CD4-positive, alpha-beta memory T cell (primary cell): ENCODE data around the gene TEKTIP1. TPM values are rescaled to one million over a fixed set of nuclear protein-coding genes. Genes with fewer than 3 reads are reported as not detected.

ENCODE experiments used
- CTCF ChIA-PET: fragments of 350-600 bp; sonication (Branson Sonifier 250); formaldehyde crosslinking; loops from one replicate; lab custom pipeline; 2021; ENCODE audit warnings: inconsistent platforms; ENCODE audit not compliant: partially characterized antibody; lab: Charles Lee
- POLR2A ChIA-PET: fragments of 350-600 bp; sonication (Branson Sonifier 250); formaldehyde crosslinking; loops from one replicate; lab custom pipeline; 2021; ENCODE audit not compliant: partially characterized antibody; lab: Charles Lee
- DNase-seq, 5 donors: peaks; one replicate each; pipeline versions ENCODE4 v3.0.0 to v3.0.0-alpha.2; 2020 to 2022; ENCODE audit warnings: mixed read lengths in 1 of 5
- H3K27ac ChIP-seq: one replicate; pipeline ENCODE4 v1.7.0; 2013; ENCODE audit warnings: low read depth, low read length
- H3K27me3 ChIP-seq: 2 replicates; pipeline ENCODE4 v1.7.0; 2013; ENCODE audit warnings: mild to moderate bottlenecking, low read length, moderate library complexity; ENCODE audit not compliant: insufficient read depth
- H3K36me3 ChIP-seq: 2 replicates; pipeline ENCODE4 v1.7.0; 2013; ENCODE audit warnings: mild to moderate bottlenecking, low read length, moderate library complexity; ENCODE audit not compliant: insufficient read depth
- H3K4me1 ChIP-seq: 2 replicates; pipeline ENCODE4 v1.7.0; 2013; ENCODE audit warnings: mild to moderate bottlenecking, low read length, moderate library complexity; ENCODE audit not compliant: insufficient read depth
- H3K4me3 ChIP-seq, 2 donors: one replicate each; pipeline ENCODE4 v1.7.0; 2013; ENCODE audit warnings: low read length in 2 of 2, mild to moderate bottlenecking in 1 of 2
- H3K9me3 ChIP-seq, 2 donors: one replicate each; pipeline ENCODE4 v1.7.0; 2013; ENCODE audit warnings: low read length in 2 of 2, control low read depth in 1 of 2; ENCODE audit not compliant: control insufficient read depth in 1 of 2
- H3K27ac Mint-ChIP-seq, 7 donors: one replicate each; pipeline ENCODE4 v1.8.0; 2020 to 2021; ENCODE audit warnings: mixed read lengths in 7 of 7, mild to moderate bottlenecking in 6 of 7, inconsistent platforms in 3 of 7, moderate library complexity in 3 of 7
- H3K27me3 Mint-ChIP-seq, 2 donors: one replicate each; pipeline ENCODE4 v1.8.0; 2020 to 2021; ENCODE audit warnings: mixed read lengths in 2 of 2
- H3K36me3 Mint-ChIP-seq, 2 donors: one replicate each; pipeline ENCODE4 v1.8.0; 2020 to 2021; ENCODE audit warnings: mixed read lengths in 2 of 2, inconsistent platforms in 1 of 2, mild to moderate bottlenecking in 1 of 2
- H3K4me1 Mint-ChIP-seq, 4 donors: one replicate each; pipeline ENCODE4 v1.8.0; 2020 to 2021; ENCODE audit warnings: mixed read lengths in 4 of 4, mild to moderate bottlenecking in 1 of 4
- H3K4me3 Mint-ChIP-seq, 8 donors: one replicate each; pipeline ENCODE4 v1.8.0; 2020 to 2021; ENCODE audit warnings: mixed read lengths in 8 of 8, mild to moderate bottlenecking in 7 of 8, moderate library complexity in 6 of 8, inconsistent platforms in 3 of 8
- H3K9me3 Mint-ChIP-seq, 8 donors: one replicate each; pipeline ENCODE4 v1.8.0; 2020 to 2021; ENCODE audit warnings: mixed read lengths in 8 of 8, mild to moderate bottlenecking in 5 of 8, inconsistent platforms in 3 of 8, moderate library complexity in 1 of 8
- intact Hi-C: fragments of 100-400 bp; cut with micrococcal nuclease; formaldehyde crosslinking; loops from one replicate; pipeline ENCODE4 v1.15.1; 2023
- polyA plus RNA-seq, 2 donors: library from polyadenylated mRNA; unstranded; fragments of 300-500 nt; fragmentation: Illumina TruSeq; gene quantifications; one replicate each; pipeline ENCODE4 v1.2.3, GENCODE V29; 2021
- total RNA-seq, 2 experiments: library from RNA; stranded (reverse); gene quantifications; one replicate each; pipeline ENCODE4 v1.2.3, GENCODE V29; 2021

Gene TEKTIP1
- total and polyA plus RNA-seq, 4 experiments from 2014 or later: 0.55 to 10.6 (median 8.1) TPM; not detected in 1

GRCh38 chr19:3518255-3518654 lies 20.7 kb upstream of the TEKTIP1 start:
- Mint-ChIP-seq H3K9me3 (no peaks in the 10 kb centered on the region), H3K27ac (peak overlapping the region in 5 of 7 donors; percentile 18 to 76 (median 68)), H3K27me3 (no peaks in the 10 kb centered on the region), H3K4me3 (no peak overlapping the region), H3K36me3 (peaks cover 5 to 16% of the 10 kb centered on the region in 2 donors), H3K4me1 (peaks cover 19 to 58% (median 31%) of the 10 kb centered on the region in 4 donors)
- H3K9me3 ChIP-seq: no peaks in the 10 kb centered on the region
- H3K27ac ChIP-seq: no peak overlapping the region
- peaks cover 15% of the 10 kb centered on the region for H3K4me1 ChIP-seq
- H3K4me3 ChIP-seq: no peak overlapping the region
- intact Hi-C loops: no loop called here
- ChIA-PET POLR2A (interaction anchor here (1.1 kb wide), 1 partner anchor 180 kb away, joined by 6 read pairs; no protein-coding TSS in a partner anchor), CTCF (no interaction called here)
- no peaks in the 10 kb centered on the region for H3K27me3 ChIP-seq
- no peak for DNase-seq
- H3K36me3 ChIP-seq: peaks cover 7% of the 10 kb centered on the region

- intact Hi-C loops: no loop called here
- Histone ChIP-seq H3K36me3 (peaks cover 11% of the 10 kb centered on the region), H3K4me1 (peaks cover 15% of the 10 kb centered on the region), H3K4me3 (no peak overlapping the region), H3K27ac (no peak overlapping the region), H3K9me3 (no peaks in the 10 kb centered on the region), H3K27me3 (no peaks in the 10 kb centered on the region)
- CTCF ChIA-PET: no interaction called here
- no peaks in the 10 kb centered on the region for H3K27me3 Mint-ChIP-seq
- POLR2A ChIA-PET: no interaction called here
- no peak overlapping the region for H3K4me3 Mint-ChIP-seq
- peaks cover 18 to 54% (median 28%) of the 10 kb centered on the region in 4 donors for H3K4me1 Mint-ChIP-seq
- H3K36me3 Mint-ChIP-seq: peaks cover 5 to 16% of the 10 kb centered on the region in 2 donors
- peak overlapping the region in 3 of 7 donors; percentile 18 to 76 (median 68) for H3K27ac Mint-ChIP-seq
- DNase-seq: no peak
- H3K9me3 Mint-ChIP-seq: no peaks in the 10 kb centered on the region
Measured at GRCh38 chr19:3518659-3519058, 20.3 kb upstream of the TEKTIP1 start.

- no peak for DNase-seq
- Mint-ChIP-seq H3K4me3 (no peak overlapping the region), H3K27me3 (no peaks in the 10 kb centered on the region), H3K9me3 (no peaks in the 10 kb centered on the region), H3K4me1 (peaks cover 17 to 49% (median 25%) of the 10 kb centered on the region in 4 donors), H3K36me3 (peaks cover 8 to 19% of the 10 kb centered on the region in 2 donors), H3K27ac (no peak overlapping the region)
- Histone ChIP-seq H3K27ac (no peak overlapping the region), H3K4me3 (no peak overlapping the region), H3K36me3 (peaks cover 16% of the 10 kb centered on the region), H3K4me1 (peaks cover 15% of the 10 kb centered on the region), H3K9me3 (no peaks in the 10 kb centered on the region), H3K27me3 (no peaks in the 10 kb centered on the region)
- CTCF ChIA-PET: no interaction called here
- intact Hi-C loops: no loop called here
- POLR2A ChIA-PET: no interaction called here
Measured at GRCh38 chr19:3519126-3519525, 19.8 kb upstream of the TEKTIP1 start.

GRCh38 chr19:3520166-3521103 lies 18.5 kb upstream of the TEKTIP1 start:
- Mint-ChIP-seq H3K36me3 (peaks cover 8 to 26% of the 10 kb centered on the region in 2 donors), H3K27ac (peak overlapping the region in 4 of 7 donors; percentile 13 to 77 (median 46)), H3K27me3 (no peaks in the 10 kb centered on the region), H3K4me3 (no peak overlapping the region), H3K4me1 (peaks cover 13 to 39% (median 18%) of the 10 kb centered on the region in 4 donors), H3K9me3 (no peaks in the 10 kb centered on the region)
- ChIA-PET CTCF (no interaction called here), POLR2A (interaction anchor here (0.6 kb wide), 1 partner anchor 17 kb away, joined by 3 read pairs; no protein-coding TSS in a partner anchor)
- DNase-seq: no peak
- intact Hi-C loops: no loop called here
- Histone ChIP-seq H3K4me3 (no peak overlapping the region), H3K9me3 (no peaks in the 10 kb centered on the region), H3K4me1 (peaks cover 15% of the 10 kb centered on the region), H3K27ac (no peak overlapping the region), H3K36me3 (peaks cover 23% of the 10 kb centered on the region), H3K27me3 (no peaks in the 10 kb centered on the region)

GRCh38 chr19:3521104-3521445 lies 17.9 kb upstream of the TEKTIP1 start:
- H3K4me3 ChIP-seq: no peak overlapping the region
- H3K9me3 ChIP-seq: no peaks in the 10 kb centered on the region
- Mint-ChIP-seq H3K36me3 (peaks cover 8 to 26% of the 10 kb centered on the region in 2 donors), H3K4me1 (peaks cover 11 to 32% (median 13%) of the 10 kb centered on the region in 4 donors), H3K27me3 (no peaks in the 10 kb centered on the region), H3K9me3 (no peaks in the 10 kb centered on the region), H3K27ac (peak overlapping the region in 4 of 7 donors; percentile 13 to 77 (median 61)), H3K4me3 (no peak overlapping the region)
- CTCF ChIA-PET: interaction anchor here (1.3 kb wide), 1 partner anchor 45 kb away, joined by 3 read pairs; no protein-coding TSS in a partner anchor
- no peak for DNase-seq
- H3K27me3 ChIP-seq: no peaks in the 10 kb centered on the region
- H3K4me1 ChIP-seq: peaks cover 11% of the 10 kb centered on the region
- peaks cover 25% of the 10 kb centered on the region for H3K36me3 ChIP-seq
- H3K27ac ChIP-seq: no peak overlapping the region
- intact Hi-C loops: no loop called here
- POLR2A ChIA-PET: no interaction called here

- H3K9me3 Mint-ChIP-seq: no peaks in the 10 kb centered on the region
- Histone ChIP-seq H3K27me3 (no peaks in the 10 kb centered on the region), H3K27ac (no peak overlapping the region), H3K4me1 (no peaks in the 10 kb centered on the region), H3K9me3 (no peaks in the 10 kb centered on the region), H3K4me3 (no peak overlapping the region), H3K36me3 (peaks cover 37% of the 10 kb centered on the region)
- no peak overlapping the region for H3K4me3 Mint-ChIP-seq
- H3K4me1 Mint-ChIP-seq: peaks cover 5 to 20% (median 6%) of the 10 kb centered on the region in 4 donors
- intact Hi-C loops: no loop called here
- H3K36me3 Mint-ChIP-seq: peaks cover 8 to 26% of the 10 kb centered on the region in 2 donors
- no peaks in the 10 kb centered on the region for H3K27me3 Mint-ChIP-seq
- POLR2A ChIA-PET: interaction anchor here (0.5 to 0.9 kb wide), 3 partner anchors 17 to 36 kb away, joined by 3 to 4 read pairs (median 3); no protein-coding TSS in a partner anchor
- CTCF ChIA-PET: interaction anchor here (0.6 to 1.3 kb wide), 2 partner anchors 44 to 833 kb away, joined by 3 to 4 read pairs; no protein-coding TSS in a partner anchor
- H3K27ac Mint-ChIP-seq: peak overlapping the region in 1 of 7 donors; percentile 17
- no peak for DNase-seq
Measured at GRCh38 chr19:3522421-3523360, 16.3 kb upstream of the TEKTIP1 start.
